A673 (cell line): ENCODE data around the gene CHEK1. TPM values are rescaled to one million over a fixed set of nuclear protein-coding genes. Genes with fewer than 3 reads are reported as not detected.

Source experiments
- BruUV-seq: library from RNA; stranded (reverse); fragments of 400-500 nt; replicated peaks from 2 replicates; lab custom pipeline; 2021; lab: Mats Ljungman, UMichigan
- CTCF ChIA-PET: fragments of 300-600 bp; sonication (Branson Sonifier 250); formaldehyde crosslinking; loops from one replicate; lab custom pipeline; 2022; ENCODE audit warnings: antibody characterized with exemption; lab: Charles Lee
- POLR2A ChIA-PET: fragments of 300-600 bp; sonication (Branson Sonifier 250); formaldehyde crosslinking; loops from one replicate; lab custom pipeline; 2022; ENCODE audit warnings: antibody characterized with exemption; ENCODE audit not compliant: low non-redundant PET; lab: Charles Lee
- DNase-seq: peaks from one replicate; pipeline ENCODE4 v3.0.0-alpha.2; 2015; ENCODE audit warnings: low spot score
- H3K27ac ChIP-seq: fragments of 200-600 bp; sonication (generic); 2 replicates; pipeline ENCODE4 v1.5.1; 2016; ENCODE audit warnings: mixed run types, low read depth, mild to moderate bottlenecking, mixed read lengths, antibody characterized with exemption, low read length; ENCODE audit not compliant: poor library complexity, severe bottlenecking
- H3K27me3 ChIP-seq: fragments of 200-600 bp; sonication (generic); replicated peaks from 2 replicates; pipeline ENCODE4 v1.6.1; 2017; ENCODE audit warnings: mixed run types, low read depth, mild to moderate bottlenecking, mixed read lengths, antibody characterized with exemption, low read length; ENCODE audit not compliant: insufficient read depth, poor library complexity
- H3K36me3 ChIP-seq: fragments of 200-600 bp; sonication (generic); 2 replicates; pipeline ENCODE4 v1.6.1; 2016; ENCODE audit warnings: mixed run types, mild to moderate bottlenecking, mixed read lengths, antibody characterized with exemption, low read length; ENCODE audit not compliant: insufficient read depth, poor library complexity, severe bottlenecking
- H3K4me1 ChIP-seq: fragments of 200-600 bp; sonication (generic); 2 replicates; pipeline ENCODE4 v1.6.1; 2017; ENCODE audit warnings: mixed run types, mild to moderate bottlenecking, mixed read lengths, antibody characterized with exemption, low read length; ENCODE audit not compliant: insufficient read depth, poor library complexity, severe bottlenecking
- H3K4me3 ChIP-seq: fragments of 200-600 bp; sonication (generic); 2 replicates; pipeline ENCODE4 v1.5.1; 2016; ENCODE audit warnings: low read depth, mixed run types, mild to moderate bottlenecking, mixed read lengths, low read length; ENCODE audit not compliant: poor library complexity, severe bottlenecking
- H3K9me3 ChIP-seq: fragments of 200-600 bp; sonication (generic); 2 replicates; pipeline ENCODE4 v1.6.1; 2016; ENCODE audit warnings: mixed run types, low read depth, mild to moderate bottlenecking, mixed read lengths, antibody characterized with exemption, low read length; ENCODE audit not compliant: poor library complexity, severe bottlenecking
- EZH2 ChIP-seq: fragments of 200-600 bp; sonication (generic); IDR thresholded peaks from 2 replicates; pipeline ENCODE4 v1.6.1; 2017; ENCODE audit warnings: borderline replicate concordance, low read depth, mild to moderate bottlenecking, mixed read lengths, antibody characterized with exemption, low read length; ENCODE audit not compliant: poor library complexity, severe bottlenecking
- intact Hi-C: fragments of 100-400 bp; cut with micrococcal nuclease; formaldehyde crosslinking; loops from one replicate; pipeline ENCODE4 v1.10.0; 2022; ENCODE audit not compliant: unreplicated experiment
- total RNA-seq: library from RNA; stranded (reverse); gene quantifications from 2 replicates; pipeline ENCODE4 v1.2.3, GENCODE V29; 2021
- TF ChIP-seq, protein P1 (sequence below): fragments of 300-800, 200-600 bp; sonication (generic); conservative IDR thresholded peaks from 2 replicates; pipeline ENCODE4 v1.5.1; 2017; ENCODE audit warnings: low read depth, mild to moderate bottlenecking, antibody characterized with exemption, low read length, moderate library complexity, mixed read lengths

Gene CHEK1
- total RNA-seq, 1 experiment from 2014 or later: 135 TPM

DNA sequence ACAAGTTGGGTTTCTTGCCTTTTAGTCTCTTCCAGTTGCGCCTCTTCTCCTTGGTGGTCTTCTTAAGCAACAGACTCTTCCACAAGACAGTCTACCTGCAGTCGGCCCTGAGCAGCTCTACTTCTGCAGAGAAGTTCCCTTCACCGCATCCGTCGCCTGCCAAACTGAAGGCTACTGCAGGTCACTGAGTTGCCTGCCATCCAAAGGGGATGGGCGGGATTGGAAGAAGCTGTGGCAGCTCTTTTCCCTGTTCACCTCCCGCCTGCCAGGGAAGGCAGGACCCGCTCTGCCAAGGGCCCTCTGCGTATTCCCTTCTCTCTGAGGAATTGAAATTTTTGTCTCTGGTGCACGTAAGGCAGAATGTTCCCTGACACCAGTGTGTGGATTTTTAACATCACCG lies 41.5 kb upstream of the CHEK1 start:
- TF ChIP-seq EZH2: no peak
- TF ChIP-seq, protein P1, sequence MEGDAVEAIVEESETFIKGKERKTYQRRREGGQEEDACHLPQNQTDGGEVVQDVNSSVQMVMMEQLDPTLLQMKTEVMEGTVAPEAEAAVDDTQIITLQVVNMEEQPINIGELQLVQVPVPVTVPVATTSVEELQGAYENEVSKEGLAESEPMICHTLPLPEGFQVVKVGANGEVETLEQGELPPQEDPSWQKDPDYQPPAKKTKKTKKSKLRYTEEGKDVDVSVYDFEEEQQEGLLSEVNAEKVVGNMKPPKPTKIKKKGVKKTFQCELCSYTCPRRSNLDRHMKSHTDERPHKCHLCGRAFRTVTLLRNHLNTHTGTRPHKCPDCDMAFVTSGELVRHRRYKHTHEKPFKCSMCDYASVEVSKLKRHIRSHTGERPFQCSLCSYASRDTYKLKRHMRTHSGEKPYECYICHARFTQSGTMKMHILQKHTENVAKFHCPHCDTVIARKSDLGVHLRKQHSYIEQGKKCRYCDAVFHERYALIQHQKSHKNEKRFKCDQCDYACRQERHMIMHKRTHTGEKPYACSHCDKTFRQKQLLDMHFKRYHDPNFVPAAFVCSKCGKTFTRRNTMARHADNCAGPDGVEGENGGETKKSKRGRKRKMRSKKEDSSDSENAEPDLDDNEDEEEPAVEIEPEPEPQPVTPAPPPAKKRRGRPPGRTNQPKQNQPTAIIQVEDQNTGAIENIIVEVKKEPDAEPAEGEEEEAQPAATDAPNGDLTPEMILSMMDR: no peak
- H3K4me1 ChIP-seq: peaks cover 5% of the 10 kb centered on the region
- no peak overlapping the region for H3K4me3 ChIP-seq
- no TSS peak for BruUV-seq
- H3K36me3 ChIP-seq: peaks cover 58% of the 10 kb centered on the region
- no peaks in the 10 kb centered on the region for H3K27me3 ChIP-seq
- ChIA-PET CTCF (no interaction called here), POLR2A (no interaction called here)
- no peaks in the 10 kb centered on the region for H3K9me3 ChIP-seq
- DNase-seq: no peak
- intact Hi-C loops: no loop called here
- no peak overlapping the region for H3K27ac ChIP-seq

DNA sequence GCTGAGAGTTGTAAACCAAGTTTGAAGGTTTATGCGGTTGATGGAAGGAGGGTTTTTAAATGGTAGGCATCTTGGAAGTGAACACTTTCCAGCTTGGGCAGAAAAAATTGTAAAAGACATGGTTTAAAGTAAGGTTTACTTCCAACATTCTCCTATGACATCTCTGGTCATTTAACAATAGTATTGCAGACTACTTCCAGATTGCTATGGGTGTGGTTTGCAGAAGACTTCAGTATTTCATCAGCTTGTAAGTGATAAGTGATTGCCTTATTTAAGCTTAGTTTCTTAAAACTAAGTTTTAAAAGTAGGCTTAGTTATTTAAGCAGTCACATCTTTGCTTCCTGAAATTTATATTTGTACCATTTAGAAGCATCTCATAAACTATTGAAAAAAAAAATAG lies 39.5 kb upstream of the CHEK1 start:
- ChIA-PET CTCF (no interaction called here), POLR2A (no interaction called here)
- intact Hi-C loops: no loop called here
- Histone ChIP-seq H3K27me3 (no peaks in the 10 kb centered on the region), H3K36me3 (peaks cover 39% of the 10 kb centered on the region), H3K9me3 (no peaks in the 10 kb centered on the region), H3K27ac (no peak overlapping the region), H3K4me3 (no peak overlapping the region), H3K4me1 (peaks cover 5% of the 10 kb centered on the region)
- TF ChIP-seq, protein P1: no peak
- TF ChIP-seq EZH2: no peak
- no peak for DNase-seq
- no TSS peak for BruUV-seq

DNA sequence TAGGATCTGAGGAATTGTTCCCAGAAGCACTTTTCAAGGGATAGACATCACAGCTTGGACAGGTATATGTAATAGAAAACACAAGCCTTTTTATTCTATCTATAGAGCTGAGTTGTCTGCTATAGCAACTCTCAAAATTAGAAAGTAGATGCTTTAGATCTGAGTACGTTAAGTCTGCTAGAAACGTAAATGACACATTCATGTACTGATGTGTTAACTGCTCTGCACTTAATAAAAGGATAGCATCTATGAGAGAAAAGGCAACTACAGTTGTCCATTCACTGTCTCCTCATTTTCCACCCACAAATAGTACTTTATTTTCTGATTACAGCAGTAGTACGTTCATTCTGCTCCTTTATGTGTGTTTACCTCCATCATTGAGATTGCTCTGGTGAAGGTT lies 38.3 kb upstream of the CHEK1 start:
- H3K4me3 ChIP-seq: no peak overlapping the region
- peaks cover 30% of the 10 kb centered on the region for H3K36me3 ChIP-seq
- POLR2A ChIA-PET: no interaction called here
- peaks cover 5% of the 10 kb centered on the region for H3K4me1 ChIP-seq
- CTCF ChIA-PET: no interaction called here
- H3K27me3 ChIP-seq: no peaks in the 10 kb centered on the region
- no TSS peak for BruUV-seq
- DNase-seq: no peak
- H3K27ac ChIP-seq: no peak overlapping the region
- intact Hi-C loops: no loop called here
- H3K9me3 ChIP-seq: no peaks in the 10 kb centered on the region
- TF ChIP-seq, protein P1: no peak
- TF ChIP-seq EZH2: no peak
